GM19035 (cell line): ENCODE data around the gene CDRT4.

ENCODE experiments used
- ATAC-seq: cut with Tn5 transposase; IDR thresholded peaks from one replicate; pipeline ENCODE4 v1.9.1; 2021; ENCODE audit not compliant: unreplicated experiment

The CDRT4 gene

DNA sequence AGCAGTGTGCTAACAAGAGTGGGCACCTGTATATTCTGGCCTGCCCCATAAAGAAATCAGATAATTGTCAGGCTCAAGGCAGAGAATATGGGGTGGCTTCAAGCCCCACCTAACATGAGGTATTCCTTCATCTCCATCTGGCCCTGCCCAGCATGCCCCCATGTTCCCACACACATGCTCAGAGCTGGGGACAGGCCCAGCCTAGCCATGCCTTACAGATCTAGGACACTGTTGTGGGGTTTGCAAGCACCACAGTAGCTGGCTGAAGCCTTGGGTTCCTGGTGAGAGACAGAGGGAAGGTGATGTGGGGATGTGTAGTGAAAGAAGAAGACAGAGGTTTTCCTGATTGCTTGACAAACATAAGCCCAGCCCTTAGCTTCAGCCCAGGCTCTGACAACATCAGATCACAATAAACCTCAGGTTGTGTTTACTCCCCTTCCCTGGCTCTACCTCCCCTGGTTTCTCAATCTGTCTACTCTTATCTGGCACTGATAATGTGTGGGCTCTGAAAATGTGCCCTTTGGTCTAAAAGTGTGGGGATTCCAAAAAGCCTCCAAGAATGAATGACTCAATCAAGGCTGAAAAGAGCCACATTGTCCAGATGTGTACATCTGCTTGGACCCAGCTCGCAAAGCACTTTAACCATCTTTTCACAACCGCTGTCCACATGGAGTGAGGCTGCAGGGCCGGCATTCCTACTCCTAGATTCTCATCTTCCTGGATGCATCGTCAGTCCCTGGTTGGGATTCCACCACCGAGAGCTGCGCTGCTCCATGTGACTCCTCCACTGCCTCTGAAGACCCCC lies 34.4 kb downstream of the CDRT4 start:
- no peak for ATAC-seq

DNA sequence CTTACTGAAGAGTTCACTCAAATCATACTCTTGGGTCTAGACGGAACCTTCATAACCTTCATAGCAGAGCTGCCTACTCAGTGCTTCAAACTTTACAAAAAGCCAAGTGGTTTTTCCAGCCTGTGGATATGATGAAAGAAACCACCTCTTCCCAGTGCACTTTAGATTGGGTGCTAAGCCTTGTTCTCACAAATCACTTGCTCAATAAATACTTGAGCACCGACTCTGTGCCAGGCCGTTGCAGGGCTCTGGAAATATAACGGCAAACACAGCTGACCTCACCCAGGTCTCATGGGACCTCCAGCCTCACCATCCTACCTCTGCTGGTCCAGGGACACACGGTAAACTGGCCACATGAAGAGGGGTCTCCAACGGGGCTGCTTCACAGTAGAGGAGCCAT lies 35.7 kb downstream of the CDRT4 start:
- ATAC-seq = no peak

- ATAC-seq = no peak
Measured at GRCh38 chr17:15431196-15431595, 36.2 kb downstream of the CDRT4 start.

DNA sequence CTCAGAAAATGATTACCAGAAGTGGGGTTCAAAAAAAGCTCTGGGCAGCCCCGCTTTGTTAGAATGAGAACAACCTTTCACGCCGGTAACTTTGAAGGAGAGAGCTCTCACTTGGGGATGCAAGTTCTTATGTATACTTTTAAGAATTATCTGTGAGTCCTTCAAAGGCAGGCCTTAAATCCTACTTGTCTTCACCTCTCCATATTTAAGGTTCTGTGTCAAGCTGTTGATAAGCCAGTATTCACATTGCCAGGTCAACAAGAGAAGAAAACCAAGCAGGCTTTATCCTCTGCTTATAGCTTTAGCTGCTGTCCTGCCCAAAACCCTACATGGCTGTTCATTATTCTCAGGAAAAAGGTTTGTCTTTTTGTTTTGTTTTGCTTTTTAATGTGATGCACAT lies 42.9 kb downstream of the CDRT4 start:
- ATAC-seq = no peak

- ATAC-seq = no peak
Measured at GRCh38 chr17:15422392-15422965, 44.9 kb downstream of the CDRT4 start.

DNA sequence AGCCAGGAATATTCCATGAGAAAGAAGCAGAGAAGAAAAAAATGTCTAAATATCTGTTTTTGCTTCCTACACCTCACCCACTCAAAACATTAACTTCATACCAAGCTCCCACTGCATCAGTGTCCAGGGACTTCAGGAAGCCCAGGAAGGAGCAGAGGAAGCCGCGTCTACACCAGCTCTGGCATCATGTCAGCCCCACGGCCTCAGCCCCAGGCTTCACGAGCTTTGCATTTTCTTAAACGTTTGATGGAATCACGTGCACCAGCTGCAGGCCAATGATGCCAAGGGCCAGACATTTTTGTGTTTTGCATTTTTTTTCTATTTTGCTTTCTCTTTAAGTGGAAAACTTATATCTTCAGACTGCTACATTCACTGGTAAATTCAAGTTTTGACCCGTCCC lies 48.6 kb downstream of the CDRT4 start:
- ATAC-seq = no peak

GRCh38 chr17:15414532-15415306 lies 52.7 kb downstream of the CDRT4 start:
- ATAC-seq = no peak

DNA sequence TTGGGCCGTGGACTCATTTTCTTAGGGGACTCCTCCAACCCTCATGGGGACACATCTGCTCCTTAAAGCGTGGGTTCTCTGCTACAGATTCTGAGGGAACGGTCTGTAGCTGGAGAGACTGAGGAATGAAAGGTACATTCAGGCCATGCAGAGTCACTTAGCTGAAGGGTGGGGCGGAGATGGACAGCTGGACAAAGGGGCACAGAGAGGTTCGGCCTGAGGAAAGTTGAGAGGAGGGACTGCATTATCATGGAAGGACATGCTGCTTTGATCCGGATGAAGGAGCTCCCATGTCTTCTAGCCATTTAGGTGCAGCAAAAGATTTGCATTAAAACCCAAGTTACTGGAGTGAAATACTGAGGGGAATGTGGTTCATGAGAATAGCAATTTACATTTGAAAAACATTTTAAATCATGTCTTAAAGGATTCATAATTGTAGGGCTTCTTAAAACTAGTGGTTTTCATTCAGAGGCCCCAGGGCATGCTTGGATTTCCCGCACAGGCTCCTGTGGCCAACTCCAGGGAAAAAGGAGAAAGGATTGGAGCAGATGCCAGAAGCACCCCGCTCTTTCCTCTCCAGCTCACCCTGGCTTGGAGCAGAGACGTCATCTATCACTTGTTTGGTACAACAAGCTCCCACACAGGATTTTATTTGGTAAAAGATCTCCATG lies 54.2 kb downstream of the CDRT4 start:
- no peak for ATAC-seq

DNA sequence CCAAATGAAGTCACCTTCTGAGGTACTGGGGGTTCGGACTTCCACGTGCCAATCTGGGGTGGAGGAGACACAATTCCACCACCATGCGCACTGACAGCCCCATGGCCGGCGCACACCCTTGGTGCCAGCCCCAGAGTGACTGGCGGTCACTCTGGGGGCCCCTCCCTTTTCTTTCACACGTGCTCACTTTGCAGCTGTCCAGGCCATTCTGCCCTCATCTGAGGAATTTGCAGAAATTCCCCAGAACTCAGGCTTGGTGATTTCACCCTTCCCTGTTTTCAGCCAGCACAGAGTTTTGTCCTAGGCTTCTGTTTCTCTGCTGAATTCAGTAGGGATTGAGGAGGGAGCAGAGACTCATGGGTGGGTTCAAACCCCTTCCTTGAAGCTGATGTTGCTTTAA lies 54.8 kb downstream of the CDRT4 start:
- no peak for ATAC-seq

DNA sequence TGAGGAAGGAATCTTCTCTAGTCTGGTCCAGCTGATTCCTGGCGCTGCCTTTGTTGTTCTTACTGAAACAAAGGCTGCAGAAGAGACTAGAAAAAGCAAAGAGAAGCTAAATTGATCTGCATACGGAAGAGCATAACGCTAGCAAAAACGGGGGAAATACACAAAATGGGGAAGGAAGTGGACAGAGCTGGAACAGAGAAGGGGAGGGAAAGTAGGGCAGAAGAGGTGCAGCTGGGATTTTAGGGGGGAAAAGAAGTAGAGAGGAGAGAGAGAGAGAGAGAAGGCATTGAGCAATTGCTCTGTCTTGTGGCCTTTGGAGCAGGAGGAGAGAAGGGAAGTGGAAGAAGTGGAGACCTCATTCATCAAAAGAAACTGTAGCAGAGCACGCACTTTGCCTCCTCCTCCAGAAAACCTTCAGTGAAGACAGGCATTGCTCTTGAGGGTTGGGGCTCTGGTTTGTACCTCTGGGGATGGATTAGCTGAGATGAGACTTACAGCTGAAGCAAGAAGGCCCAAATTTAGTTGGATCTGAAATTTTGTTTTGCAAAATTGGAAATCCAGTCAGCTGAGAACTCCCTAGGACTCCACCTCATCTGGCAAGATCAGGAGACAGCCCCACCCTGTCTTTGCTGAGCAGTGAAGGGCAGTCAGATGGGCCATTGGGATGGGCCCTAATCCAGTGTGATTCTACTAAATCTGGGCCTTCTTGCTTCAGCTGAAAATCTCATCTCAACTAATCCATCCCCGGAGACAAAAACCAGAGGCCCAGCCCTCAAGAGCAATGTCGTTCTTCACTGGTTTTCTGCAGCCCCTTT lies 55.8 kb downstream of the CDRT4 start:
- ATAC-seq = no peak

GRCh38 chr17:15409721-15410250 lies 57.6 kb downstream of the CDRT4 start:
- ATAC-seq = no peak

- no peak for ATAC-seq
Measured at GRCh38 chr17:15408803-15409202, 58.6 kb downstream of the CDRT4 start.

GRCh38 chr17:15406081-15406480 lies 61.3 kb downstream of the CDRT4 start:
- ATAC-seq = no peak

- no peak for ATAC-seq
Measured at GRCh38 chr17:15405058-15405415, 62.4 kb downstream of the CDRT4 start.

- ATAC-seq = no peak
Measured at GRCh38 chr17:15404106-15405057, 63.0 kb downstream of the CDRT4 start.

DNA sequence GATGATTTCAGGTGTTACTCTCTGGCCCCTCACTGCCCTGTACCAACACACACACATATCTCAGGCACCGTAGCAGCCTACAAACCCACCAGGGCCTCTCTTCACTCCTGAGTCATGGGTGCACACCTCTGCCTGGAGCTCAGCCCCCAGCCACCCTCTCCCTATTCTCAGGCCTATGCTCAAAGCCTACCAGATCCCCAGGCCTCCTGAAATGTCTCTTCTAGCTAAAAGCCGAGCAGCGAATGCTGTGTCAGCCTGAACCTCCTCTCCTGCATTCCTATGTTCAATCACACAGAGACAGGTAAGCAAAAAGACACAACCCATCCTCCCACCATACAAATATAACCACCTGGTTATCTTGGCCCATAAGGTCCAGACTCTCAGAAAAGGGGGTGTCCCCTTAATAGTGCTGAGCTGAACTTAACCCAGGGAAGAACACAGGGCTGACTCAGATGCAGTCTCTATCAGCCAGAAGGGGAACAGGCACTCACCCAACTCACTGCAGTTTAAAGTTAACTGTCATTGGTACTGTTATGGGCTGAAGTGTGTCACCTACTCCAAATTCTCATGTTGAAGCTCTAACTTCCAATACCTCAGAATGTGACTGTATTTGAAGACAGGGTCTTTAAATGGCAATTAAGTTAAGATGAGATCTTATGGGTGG lies 64.0 kb downstream of the CDRT4 start:
- no peak for ATAC-seq

DNA sequence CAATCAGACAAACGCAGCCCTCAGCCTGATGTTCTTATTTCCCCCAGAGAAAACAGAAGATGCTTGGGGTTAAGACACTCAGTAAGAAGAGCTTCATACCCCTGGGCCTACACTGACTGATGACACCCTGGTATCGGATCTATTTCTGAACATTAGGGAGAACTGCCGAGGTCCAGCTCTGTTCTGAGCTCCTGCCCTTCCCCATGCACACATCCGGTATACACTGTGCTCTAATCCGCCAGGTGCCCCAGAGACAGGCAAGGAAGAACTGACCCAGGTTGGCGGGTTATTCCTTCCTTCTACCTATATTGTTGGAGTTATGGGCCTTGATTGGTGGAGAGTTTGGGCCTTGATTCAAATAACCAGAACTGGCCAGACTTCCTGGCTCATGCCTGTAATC lies 68.0 kb downstream of the CDRT4 start:
- no peak for ATAC-seq

GRCh38 chr17:15398736-15399331 lies 68.6 kb downstream of the CDRT4 start:
- no peak for ATAC-seq
